Measurements from ENCODE around the gene FAIM2.

The FAIM2 gene

DNA sequence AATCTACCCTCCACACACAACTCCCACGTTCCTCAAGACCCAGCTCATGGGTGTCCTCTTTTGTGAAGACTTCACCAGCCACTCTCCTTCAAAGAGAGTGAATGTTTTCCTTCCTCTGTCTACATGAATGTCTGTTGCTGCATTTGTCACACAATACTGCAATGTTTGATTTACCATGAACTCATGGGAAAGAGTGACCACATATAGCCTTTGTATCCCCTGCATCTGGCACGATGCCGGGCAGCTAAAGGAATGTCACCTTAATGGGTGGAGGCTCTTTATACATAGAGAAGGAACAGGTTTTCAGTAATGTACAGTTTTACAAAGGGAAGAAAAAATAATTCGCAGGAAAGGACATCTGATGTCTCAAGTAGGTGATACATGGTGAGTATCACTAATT is 48.7 kb downstream of the FAIM2 start:
- Histone ChIP-seq H3K4me1 (ENCODE audit: low read length) (no peaks in the 10 kb centered on the region), H3K9ac (ENCODE audit: low read length) (no peak overlapping the region), H4K20me1 (ENCODE audit: insufficient read depth, low read length) (no peaks in the 10 kb centered on the region), H3K36me3 (replicated peaks; ENCODE audit: low read depth, low read length) (no peaks in the 10 kb centered on the region), H3K27me3 (ENCODE audit: low read depth, low read length) (peaks cover 8% of the 10 kb centered on the region; the same call in 1 of the 2 replicates), H3K27ac (ENCODE audit: low read length) (no peak overlapping the region), H3K4me2 (ENCODE audit: low read length) (no peak overlapping the region), H3K9me3 (ENCODE audit: insufficient read depth, low read length) (no peaks in the 10 kb centered on the region), H3K79me2 (ENCODE audit: low read length) (no peaks in the 10 kb centered on the region), H3K4me3 (ENCODE audit: low read length) (no peak overlapping the region), H2AFZ (ENCODE audit: low read depth, low read length) (no peak overlapping the region)
- TF ChIP-seq, protein P1, sequence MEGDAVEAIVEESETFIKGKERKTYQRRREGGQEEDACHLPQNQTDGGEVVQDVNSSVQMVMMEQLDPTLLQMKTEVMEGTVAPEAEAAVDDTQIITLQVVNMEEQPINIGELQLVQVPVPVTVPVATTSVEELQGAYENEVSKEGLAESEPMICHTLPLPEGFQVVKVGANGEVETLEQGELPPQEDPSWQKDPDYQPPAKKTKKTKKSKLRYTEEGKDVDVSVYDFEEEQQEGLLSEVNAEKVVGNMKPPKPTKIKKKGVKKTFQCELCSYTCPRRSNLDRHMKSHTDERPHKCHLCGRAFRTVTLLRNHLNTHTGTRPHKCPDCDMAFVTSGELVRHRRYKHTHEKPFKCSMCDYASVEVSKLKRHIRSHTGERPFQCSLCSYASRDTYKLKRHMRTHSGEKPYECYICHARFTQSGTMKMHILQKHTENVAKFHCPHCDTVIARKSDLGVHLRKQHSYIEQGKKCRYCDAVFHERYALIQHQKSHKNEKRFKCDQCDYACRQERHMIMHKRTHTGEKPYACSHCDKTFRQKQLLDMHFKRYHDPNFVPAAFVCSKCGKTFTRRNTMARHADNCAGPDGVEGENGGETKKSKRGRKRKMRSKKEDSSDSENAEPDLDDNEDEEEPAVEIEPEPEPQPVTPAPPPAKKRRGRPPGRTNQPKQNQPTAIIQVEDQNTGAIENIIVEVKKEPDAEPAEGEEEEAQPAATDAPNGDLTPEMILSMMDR (IDR thresholded peaks at IDR 0.05; ENCODE audit: low read depth, low read length) = no peak

DNA sequence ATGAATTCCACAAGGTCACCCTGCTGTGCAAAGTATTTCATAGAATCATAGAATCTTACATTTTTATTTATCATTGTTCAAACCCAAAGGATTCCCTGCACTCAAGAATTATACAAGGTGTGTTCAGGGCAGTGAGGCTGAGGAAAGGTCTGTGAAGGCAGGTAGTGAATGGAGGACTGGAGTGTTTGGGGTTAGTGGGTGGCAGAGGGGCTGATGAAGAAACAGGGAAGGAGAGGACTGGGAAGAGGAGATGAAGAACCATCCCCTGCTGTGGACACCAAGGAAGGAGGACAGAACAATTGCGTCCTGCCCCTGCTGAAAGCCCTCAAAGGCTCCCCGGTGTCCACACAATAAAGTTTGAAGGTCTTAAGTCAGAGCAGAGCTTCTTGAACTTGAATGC is 50.0 kb downstream of the FAIM2 start:
- Histone ChIP-seq H3K4me2 (ENCODE audit: low read length) (no peak overlapping the region), H3K27ac (ENCODE audit: low read length) (no peak overlapping the region), H3K79me2 (ENCODE audit: low read length) (no peaks in the 10 kb centered on the region), H3K9me3 (ENCODE audit: insufficient read depth, low read length) (no peaks in the 10 kb centered on the region), H3K36me3 (replicated peaks; ENCODE audit: low read depth, low read length) (no peaks in the 10 kb centered on the region), H2AFZ (ENCODE audit: low read depth, low read length) (no peak overlapping the region), H3K27me3 (ENCODE audit: low read depth, low read length) (peaks cover 16% of the 10 kb centered on the region), H3K4me3 (ENCODE audit: low read length) (no peak overlapping the region), H3K4me1 (ENCODE audit: low read length) (no peaks in the 10 kb centered on the region), H3K9ac (ENCODE audit: low read length) (no peak overlapping the region), H4K20me1 (ENCODE audit: insufficient read depth, low read length) (no peaks in the 10 kb centered on the region)
- TF ChIP-seq, protein P1 (IDR thresholded peaks at IDR 0.05; ENCODE audit: low read depth, low read length) = no peak
- no peak for TF ChIP-seq EZH2phosphoT487 (IDR thresholded peaks at IDR 0.05; ENCODE audit: low read depth)

DNA sequence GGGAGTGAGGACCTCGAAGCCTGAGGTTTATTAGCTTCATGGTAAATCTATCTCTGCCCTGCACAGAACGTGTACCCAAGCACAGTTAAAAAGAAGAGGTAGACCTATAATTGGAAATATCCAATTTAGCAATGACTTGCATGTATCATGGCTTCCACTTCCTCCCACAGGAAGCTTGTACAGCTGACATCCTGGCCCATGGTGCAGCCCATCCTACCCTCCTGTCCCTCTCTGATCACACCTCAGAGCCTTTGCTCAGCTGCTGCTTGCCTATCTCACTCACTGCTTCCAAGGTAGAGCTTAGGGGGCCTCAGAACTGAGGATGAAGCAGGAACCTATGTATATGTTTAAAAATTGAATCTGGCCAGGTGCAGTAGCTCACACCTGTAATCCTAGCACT is 56.5 kb downstream of the FAIM2 start:
- TF ChIP-seq, protein P1 (IDR thresholded peaks at IDR 0.05; ENCODE audit: low read depth, low read length) = no peak
- no peak for TF ChIP-seq EZH2phosphoT487 (IDR thresholded peaks at IDR 0.05; ENCODE audit: low read depth)
- no peak overlapping the region for H3K9ac ChIP-seq (ENCODE audit: low read length)
- H2AFZ ChIP-seq (ENCODE audit: low read depth, low read length) = no peak overlapping the region
- peaks cover 26% of the 10 kb centered on the region for H3K27me3 ChIP-seq (ENCODE audit: low read depth, low read length)
- no peaks in the 10 kb centered on the region for H3K9me3 ChIP-seq (ENCODE audit: insufficient read depth, low read length)
- no peak overlapping the region for H3K4me2 ChIP-seq (ENCODE audit: low read length)
- H4K20me1 ChIP-seq (ENCODE audit: insufficient read depth, low read length) = no peaks in the 10 kb centered on the region
- H3K27ac ChIP-seq (ENCODE audit: low read length) = no peak overlapping the region
- H3K4me3 ChIP-seq (ENCODE audit: low read length) = no peak overlapping the region
- peaks cover 7% of the 10 kb centered on the region for H3K79me2 ChIP-seq (ENCODE audit: low read length)
- H3K4me1 ChIP-seq (ENCODE audit: low read length) = peaks cover 7% of the 10 kb centered on the region
- no peaks in the 10 kb centered on the region for H3K36me3 ChIP-seq (replicated peaks; ENCODE audit: low read depth, low read length)

DNA sequence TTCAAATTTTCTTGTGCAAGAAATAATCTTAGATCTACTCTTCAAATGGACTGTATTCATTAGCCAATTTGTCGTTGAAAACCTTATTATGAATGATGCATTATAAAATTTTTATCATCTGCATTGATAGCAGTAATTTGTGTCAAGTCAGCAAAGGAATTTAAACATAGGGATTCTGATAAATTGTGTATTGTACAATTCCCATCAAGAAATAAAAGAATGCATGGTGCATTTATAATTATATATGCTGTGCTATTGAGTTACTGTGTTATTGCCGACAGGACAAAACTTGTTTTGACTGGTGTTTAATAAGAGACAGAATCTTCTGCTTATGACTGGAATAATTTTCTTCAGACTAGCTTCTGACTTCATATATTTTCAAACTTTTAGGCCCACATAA is 57.7 kb downstream of the FAIM2 start:
- Histone ChIP-seq H3K4me1 (ENCODE audit: low read length) (peaks cover 14% of the 10 kb centered on the region), H3K4me2 (ENCODE audit: low read length) (no peak overlapping the region), H3K79me2 (ENCODE audit: low read length) (peaks cover 18% of the 10 kb centered on the region), H4K20me1 (ENCODE audit: insufficient read depth, low read length) (no peaks in the 10 kb centered on the region), H3K27me3 (ENCODE audit: low read depth, low read length) (peaks cover 22% of the 10 kb centered on the region), H2AFZ (ENCODE audit: low read depth, low read length) (no peak overlapping the region), H3K27ac (ENCODE audit: low read length) (no peak overlapping the region), H3K4me3 (ENCODE audit: low read length) (no peak overlapping the region), H3K9ac (ENCODE audit: low read length) (no peak overlapping the region), H3K9me3 (ENCODE audit: insufficient read depth, low read length) (no peaks in the 10 kb centered on the region), H3K36me3 (replicated peaks; ENCODE audit: low read depth, low read length) (peaks cover 2% of the 10 kb centered on the region)
- TF ChIP-seq EZH2phosphoT487 (IDR thresholded peaks at IDR 0.05; ENCODE audit: low read depth) = no peak
- TF ChIP-seq, protein P1 (IDR thresholded peaks at IDR 0.05; ENCODE audit: low read depth, low read length) = no peak

Data from OCI-LY3 (cell line).